ENCODE results near the gene CEP20.

GRCh38 chr16:15817446-15817845 lies 71.0 kb downstream of the CEP20 start:
- TF ChIP-seq CTCF (IDR thresholded peaks at IDR 0.05): no peak
- no peak for TF ChIP-seq EP300 (IDR thresholded peaks at IDR 0.05)

Data from gastroesophageal sphincter (tissue), 3 donors.